HG02840 (cell line): ENCODE measurements around the gene NUDCD3.

ENCODE experiments used
- ATAC-seq: cut with Tn5 transposase; IDR thresholded peaks from one replicate; pipeline ENCODE4 v1.9.1; 2021; ENCODE audit warnings: mild to moderate bottlenecking, moderate library complexity, moderate number of reproducible peaks; ENCODE audit not compliant: unreplicated experiment, low FRiP score

Gene NUDCD3

DNA sequence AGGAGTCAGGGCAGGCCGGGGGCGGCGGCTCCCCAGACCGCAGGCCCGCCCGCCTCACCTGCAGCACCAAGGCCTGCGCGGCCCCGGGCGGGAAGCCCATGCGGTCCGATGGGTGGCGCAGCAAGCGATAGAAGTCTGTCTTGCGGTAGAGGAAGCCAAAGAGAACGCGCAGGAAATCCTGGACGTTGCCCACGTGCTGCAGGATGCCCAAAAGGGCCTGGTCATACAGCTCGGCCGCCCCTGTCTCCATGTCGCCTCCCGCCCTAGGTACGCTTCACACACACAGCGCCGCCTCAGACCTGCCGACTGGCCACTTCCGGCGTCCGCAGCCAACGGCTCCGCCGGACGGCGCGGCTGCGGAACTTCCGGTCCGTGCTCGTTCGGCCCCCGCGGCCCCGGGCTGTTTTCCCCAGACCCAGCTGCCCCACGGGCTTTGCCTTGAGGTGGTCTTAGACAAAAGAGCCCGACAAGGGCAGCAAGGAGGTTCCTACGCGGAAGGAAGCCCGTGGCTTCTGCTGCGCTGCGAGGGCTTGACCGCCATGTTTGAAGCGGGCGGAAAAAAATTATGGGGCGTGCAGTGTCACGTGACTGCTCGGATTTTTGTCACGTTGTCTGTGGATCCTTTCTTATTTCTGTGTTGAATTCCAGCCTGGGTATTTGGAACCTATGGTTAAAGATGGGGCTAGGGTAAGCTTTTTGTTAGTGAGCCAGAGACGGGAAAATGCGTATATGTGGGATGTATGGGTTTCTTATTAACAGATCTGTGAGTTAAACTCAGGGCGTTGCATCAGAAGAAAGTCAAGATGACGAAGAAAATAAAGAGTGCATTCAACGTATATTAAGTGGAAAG is at the start of gene NUDCD3:
Gene NUDCD3, minus strand, starts transcription at position 308 of the 850 bp plus-strand sequence. Its CDS starts 58 bp downstream, at position 250.
- peak; percentile 93 for ATAC-seq

GRCh38 chr7:44539669-44540506 is 49.4 kb upstream of the NUDCD3 start:
- ATAC-seq = no peak

GRCh38 chr7:44538798-44539668 is 48.6 kb upstream of the NUDCD3 start:
- no peak for ATAC-seq

- no peak for ATAC-seq
These were observed 47.8 kb upstream of the NUDCD3 start for GRCh38 chr7:44538093-44538797.

- no peak for ATAC-seq
These were observed 47.0 kb upstream of the NUDCD3 start for GRCh38 chr7:44537442-44537841.

- no peak for ATAC-seq
These were observed 45.6 kb upstream of the NUDCD3 start for GRCh38 chr7:44536090-44536489.

GRCh38 chr7:44535348-44536064 is 45.0 kb upstream of the NUDCD3 start:
- ATAC-seq = no peak

DNA sequence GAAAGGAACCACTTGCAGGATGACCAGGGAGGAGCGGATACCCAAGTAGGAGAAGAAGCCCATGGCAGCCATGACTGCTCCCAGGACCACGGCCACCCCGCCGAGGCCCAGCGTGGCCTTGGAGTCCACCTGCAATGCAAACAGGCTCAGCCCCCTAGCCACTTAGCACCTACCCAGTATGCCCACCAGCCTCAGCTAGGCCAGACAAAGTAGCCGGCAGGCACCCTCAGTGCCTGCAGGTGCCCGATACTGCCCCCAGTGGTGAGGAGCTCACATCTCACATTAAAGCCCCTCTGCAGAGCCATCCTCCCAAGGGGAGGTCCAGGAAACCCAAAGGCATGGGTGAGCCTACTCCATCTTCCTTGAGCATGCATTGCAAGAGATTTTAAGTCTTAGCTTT is 44.0 kb upstream of the NUDCD3 start:
- ATAC-seq = no peak

GRCh38 chr7:44534087-44534486 is 43.6 kb upstream of the NUDCD3 start:
- ATAC-seq = no peak

DNA sequence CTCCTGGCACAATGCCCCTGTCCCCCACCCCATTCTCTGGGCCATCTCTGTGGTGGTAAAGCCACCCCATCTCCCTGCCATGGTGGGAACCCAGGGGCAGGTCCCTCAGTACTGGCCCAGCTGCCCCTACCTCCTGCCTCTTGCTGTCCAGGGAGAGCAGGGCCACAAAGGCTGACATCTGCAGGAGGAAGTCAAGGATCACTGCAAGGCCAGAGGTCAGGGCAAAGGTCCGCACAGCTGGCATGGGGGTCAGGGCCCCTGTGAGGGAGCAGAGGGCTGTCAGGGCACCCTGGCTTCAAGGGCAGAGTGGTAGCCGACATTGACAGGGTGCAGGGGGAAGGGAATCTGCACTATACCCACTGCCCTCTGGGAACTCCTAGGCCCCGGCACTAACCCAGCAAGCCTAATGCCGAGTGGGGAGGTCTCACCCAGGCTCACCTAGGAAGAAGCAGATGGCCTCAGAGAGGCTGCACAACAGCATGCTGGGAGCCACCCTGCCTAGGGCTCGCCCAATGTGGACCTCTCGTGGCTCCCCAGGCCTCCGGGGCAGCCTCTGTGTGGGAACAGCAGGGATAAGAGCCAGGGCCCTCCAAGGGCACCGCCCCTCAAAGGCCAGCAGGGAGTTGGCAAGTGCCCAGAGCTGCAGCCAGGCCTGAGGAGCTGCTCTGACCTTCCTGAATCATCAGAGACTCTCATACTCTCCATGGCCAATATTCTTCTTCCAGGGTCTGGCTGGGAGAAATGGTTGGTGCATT is 43.0 kb upstream of the NUDCD3 start:
- no peak for ATAC-seq

DNA sequence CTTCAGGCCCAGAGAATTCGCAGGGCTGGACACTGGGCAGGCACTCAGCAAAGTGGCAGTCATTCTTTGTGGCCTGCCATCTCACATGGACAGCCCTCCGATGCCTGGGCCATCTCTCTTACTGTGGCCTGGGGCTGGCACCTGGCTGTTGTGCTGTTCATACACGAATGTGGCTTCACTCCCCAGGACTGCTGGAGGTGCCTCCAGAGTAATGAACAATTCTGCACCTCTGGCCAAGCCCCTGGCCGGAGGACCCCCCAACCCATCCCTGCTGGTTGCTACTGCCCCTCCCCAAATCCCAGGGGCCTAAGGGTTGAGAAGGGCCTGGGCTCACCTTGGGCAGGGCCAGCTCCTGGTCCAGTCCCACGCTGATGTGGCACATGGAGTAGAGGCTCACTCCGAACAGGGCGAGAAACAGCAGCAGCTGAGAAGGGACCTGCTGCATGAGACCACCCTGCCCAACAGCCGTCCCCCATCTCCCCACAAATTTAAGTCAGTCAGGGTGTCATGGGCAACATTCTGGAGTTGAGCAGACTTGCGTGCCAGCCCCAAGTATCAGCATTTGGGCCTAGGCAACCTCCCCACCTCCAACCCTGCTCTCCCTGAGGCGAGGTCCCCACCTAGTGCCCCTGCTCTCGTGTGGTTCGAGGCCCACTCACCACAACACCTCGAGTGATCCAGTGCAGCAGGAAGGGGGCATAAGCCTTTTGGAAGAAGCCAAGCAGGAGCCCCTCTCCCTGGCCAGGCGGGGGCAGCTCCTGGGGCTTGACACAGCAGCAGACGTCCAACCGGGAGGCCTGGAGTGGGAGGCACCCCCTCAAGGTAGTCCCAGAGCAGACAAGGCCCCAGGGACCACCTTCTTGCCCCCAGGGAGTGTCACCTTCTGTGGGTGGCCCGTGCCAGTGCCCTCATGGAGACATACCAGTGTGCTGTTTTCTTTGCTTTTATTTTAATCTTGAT is 41.2 kb upstream of the NUDCD3 start:
- no peak for ATAC-seq

DNA sequence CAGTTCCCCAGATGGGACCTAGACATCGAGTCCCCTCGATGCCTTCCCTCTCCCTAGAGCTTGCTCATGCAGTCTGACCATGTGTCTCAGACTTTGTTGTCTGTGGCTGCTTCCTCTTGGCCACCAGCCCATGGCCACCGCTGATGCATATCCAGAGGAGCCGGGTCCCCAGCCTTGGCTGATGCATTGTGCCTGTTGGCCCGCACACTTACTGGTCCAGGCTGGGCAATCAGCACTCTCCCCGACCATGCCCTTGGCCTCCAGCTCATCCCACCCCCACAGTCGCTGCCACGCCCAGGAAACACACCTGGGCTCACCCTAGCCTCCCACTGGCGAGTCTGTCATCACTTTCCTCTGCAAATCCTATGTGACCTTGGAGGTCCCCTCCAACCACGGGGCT is 40.5 kb upstream of the NUDCD3 start:
- no peak for ATAC-seq

DNA sequence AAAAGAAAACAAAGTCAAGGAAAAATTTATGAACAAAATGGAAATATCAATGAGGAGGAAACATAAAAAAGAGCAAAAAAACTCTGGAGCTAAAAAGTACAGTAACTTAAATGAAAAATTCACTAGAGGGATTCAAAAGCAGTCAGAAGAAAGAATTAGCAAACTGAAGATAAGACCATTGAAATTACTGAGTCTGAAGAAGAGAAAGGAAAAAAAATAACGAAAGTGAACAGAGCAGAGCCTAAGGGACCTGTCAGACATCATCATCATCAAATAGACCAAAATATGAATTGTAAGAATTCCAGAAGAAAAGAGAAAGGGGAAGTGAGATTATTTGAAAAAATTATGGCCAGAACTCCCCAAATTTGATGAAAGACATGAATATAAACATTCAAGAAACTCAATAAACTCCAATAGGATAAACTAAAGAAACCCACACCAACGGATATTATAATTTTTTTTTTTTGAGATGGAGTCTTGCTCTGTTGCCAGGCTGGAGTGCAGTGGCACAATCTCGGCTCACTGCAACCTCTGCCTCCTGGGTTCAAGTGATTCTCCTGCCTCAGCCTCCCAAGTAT is 34.4 kb upstream of the NUDCD3 start:
- ATAC-seq = no peak

DNA sequence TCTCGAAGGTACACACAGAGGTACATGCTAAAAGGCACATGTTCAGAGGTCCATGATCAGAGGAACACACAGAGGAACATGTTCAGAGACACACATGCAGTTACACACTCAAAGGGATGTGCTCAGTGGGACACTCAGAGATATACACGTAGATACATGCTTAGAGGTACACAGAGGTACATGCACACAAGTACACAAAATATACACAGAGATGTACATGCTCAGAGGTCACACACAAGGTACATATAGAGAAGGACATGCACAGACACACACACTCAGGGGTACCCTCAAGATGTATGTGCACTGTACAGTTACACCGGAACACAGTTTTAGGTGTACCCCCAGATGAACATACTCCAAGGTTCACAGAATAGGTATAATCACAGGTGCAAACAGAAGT is 31.9 kb upstream of the NUDCD3 start:
- no peak for ATAC-seq

DNA sequence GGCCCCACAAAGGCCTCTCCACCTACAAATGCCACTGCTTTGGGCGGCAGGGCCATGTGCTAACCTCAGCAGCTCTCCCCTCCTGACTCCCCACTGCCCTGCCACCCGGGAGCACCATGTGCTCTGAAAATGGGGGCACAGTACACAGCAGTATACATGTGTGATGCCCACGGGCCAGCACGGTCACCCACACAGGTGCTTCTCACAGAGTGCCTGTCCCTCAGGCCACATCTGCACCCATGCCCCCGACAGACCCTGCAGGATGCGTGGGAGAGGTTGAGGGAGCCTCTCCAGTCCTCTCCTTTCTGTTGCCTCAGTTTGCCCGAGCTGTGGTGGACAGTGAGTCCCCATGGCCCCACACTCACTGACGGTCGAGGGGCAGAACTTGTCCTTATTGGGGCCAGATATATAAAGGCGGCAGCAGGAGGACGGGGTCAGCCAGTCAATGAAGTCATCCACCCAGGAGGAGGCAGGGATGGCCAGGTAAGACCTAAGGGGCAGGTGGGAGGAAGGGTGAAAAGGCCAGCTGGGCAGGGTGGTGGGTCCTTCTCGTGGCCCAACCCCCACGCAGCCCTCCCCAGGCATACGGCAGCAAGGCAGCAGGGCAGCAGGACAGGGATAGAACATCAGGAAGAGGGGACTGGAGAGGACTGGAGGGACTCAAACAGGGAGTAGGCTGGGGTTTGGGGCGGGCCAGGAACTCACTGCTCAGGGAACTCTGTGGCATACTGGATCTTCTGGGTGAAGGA is 31.1 kb upstream of the NUDCD3 start:
- ATAC-seq = no peak

GRCh38 chr7:44520574-44520973 is 30.1 kb upstream of the NUDCD3 start:
- ATAC-seq = no peak
